ENCODE measurements around the gene SRR. TPM values are rescaled to one million over a fixed set of nuclear protein-coding genes. Genes with fewer than 3 reads are reported as not detected.
"Not testable (repeated sequence)": the region's sequence is repeated elsewhere in the genome, so short reads cannot be mapped to it uniquely, and the experiment has no call there.

SRR gene
- 19.4 and 20.1 TPM in 2 replicates for total RNA-seq
- 13.7 and 14.5 TPM in 2 replicates for polyA plus RNA-seq
- polyA plus RNA-seq (2011; cell fraction: cytosol; rRNA removed): 13.9 and 15.2 TPM in 2 replicates
- polyA plus RNA-seq (2011; cell fraction: nucleus; rRNA removed): 9.1 and 10.9 TPM in 2 replicates
- polyA plus RNA-seq (2012): 20.8 and 22.1 TPM in 2 replicates
- polyA minus RNA-seq: 13.9 and 16.8 TPM in 2 replicates
- 3.7 TPM for polyA minus RNA-seq (2011; cell fraction: cytosol; rRNA and poly(A)+ RNA removed)
- polyA minus RNA-seq (2011; cell fraction: nucleus; rRNA and poly(A)+ RNA removed): 3.6 and 9.3 TPM in 2 replicates
- percentile 60 among the genes with signal in this experiment for Bru-seq, nascent RNA
- percentile 62 among the genes with signal in this experiment for BruChase-seq, experiment 1, labeled RNA remaining after a 6-hour chase
- BruChase-seq, experiment 2, labeled RNA remaining after a 2-hour chase: percentile 54 among the genes with signal in this experiment
- long read RNA-seq, transcript SRR-201 (8 exons, 2,728 nt): major isoform, 50 of 61 reads
- long read RNA-seq, partial matches to known transcripts: 1 of 61 reads
- long read RNA-seq, other reads (novel, unspliced or antisense): 10 of 61 reads

DNA sequence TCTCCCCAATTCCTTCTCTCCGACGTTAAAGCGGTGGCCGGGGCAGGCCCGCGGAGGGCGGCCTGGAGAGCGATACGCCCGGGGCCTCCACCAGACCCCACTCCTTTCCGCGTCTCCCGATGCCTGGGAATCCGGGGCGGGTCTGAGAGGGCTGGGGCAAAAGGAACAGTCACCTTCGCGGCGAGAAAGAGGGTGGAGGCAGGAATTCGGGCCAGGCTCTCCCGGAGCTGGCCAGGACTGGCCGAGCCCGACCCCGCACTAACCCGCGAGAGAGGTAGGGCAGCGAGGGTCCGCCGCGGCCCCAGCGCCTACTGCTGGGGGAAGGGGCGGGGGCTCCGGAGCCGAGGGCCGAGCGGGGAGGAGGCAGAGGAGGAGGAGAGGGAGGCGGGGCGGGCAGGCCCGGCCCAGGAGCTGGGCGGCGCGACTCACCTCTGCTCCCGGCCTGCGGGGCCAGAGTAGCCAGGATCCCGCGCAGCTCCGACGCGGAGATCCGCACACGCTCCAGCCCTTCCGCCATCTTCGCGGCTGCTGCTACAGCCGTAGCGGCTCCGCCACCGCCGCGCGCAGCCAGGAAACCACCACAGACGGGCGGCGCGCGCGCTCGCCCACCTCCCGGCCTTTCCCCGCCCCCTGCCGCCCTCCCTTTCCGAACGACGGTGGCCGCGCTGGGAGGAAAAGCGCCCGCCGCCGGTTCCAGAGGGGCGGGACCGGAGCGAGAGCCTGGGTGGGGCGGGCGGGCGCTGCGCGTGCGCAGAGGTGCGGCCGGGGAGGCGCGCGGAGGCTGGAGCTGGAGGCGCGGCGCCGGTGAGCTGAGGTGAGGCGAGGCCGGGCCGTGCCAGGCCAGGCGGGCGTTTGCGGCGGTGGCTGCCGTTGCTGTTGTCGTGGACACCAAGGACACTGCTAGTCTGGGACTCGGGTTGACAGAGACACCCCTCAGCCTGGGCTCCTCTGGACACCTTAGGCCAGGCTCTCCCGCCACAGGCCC lies at the start of gene SRR, which contains the start of gene SMG6:
TSS of gene SRR (plus strand) at position 747 of the 985 bp plus-strand sequence. CDS start 11,611 bp downstream, outside the sequence.
TSS of gene SMG6 (minus strand) at position 582 of the 985 bp plus-strand sequence. CDS start at position 517, 65 bp downstream.
- no peaks in the 10 kb centered on the region for H4K20me1 ChIP-seq (replicated peaks; ENCODE audit: control insufficient read depth, extremely low read depth, insufficient read depth, low read length)
- dilution Hi-C loops (cut with MboI; ENCODE audit: extremely low pct_ligation_motif_present, low sequenced_read_pairs) (no loop called here), intact Hi-C loops (cut with micrococcal nuclease) (loop anchor here (1.0 to 2.0 kb wide), 2 partner anchors 33 to 49 kb away; partner anchors contain the start of gene TSR1)
- no peak for TF ChIP-seq FOS (IDR thresholded peaks at IDR 0.05; ENCODE audit: borderline replicate concordance, insufficient read depth, low read length)
- TF ChIP-seq POLR2A (IDR thresholded peaks at IDR 0.05; ENCODE audit: low read depth, low read length): peak; percentile 83
- TF ChIP-seq EZH2 (IDR thresholded peaks at IDR 0.05; ENCODE audit: borderline replicate concordance, low read depth, low read length, severe bottlenecking): no peak
- no peak for TF ChIP-seq MYC (IDR thresholded peaks at IDR 0.05; ENCODE audit: low read depth, low read length)
- TF ChIP-seq JUN (IDR thresholded peaks at IDR 0.05; ENCODE audit: borderline replicate concordance, insufficient read depth, insufficient read length, low read depth): no peak
- TF ChIP-seq POLR2AphosphoS5 (IDR thresholded peaks at IDR 0.05; ENCODE audit: insufficient read depth, low read depth, low read length): peak; percentile 85
- TF ChIP-seq, protein P1, sequence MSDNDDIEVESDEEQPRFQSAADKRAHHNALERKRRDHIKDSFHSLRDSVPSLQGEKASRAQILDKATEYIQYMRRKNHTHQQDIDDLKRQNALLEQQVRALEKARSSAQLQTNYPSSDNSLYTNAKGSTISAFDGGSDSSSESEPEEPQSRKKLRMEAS (IDR thresholded peaks at IDR 0.05; ENCODE audit: insufficient read depth, insufficient read length): no peak
- TF ChIP-seq GATA2 (IDR thresholded peaks at IDR 0.05; ENCODE audit: insufficient read depth, insufficient read length, low read depth, low read length): no peak
- TF ChIP-seq, protein P2, sequence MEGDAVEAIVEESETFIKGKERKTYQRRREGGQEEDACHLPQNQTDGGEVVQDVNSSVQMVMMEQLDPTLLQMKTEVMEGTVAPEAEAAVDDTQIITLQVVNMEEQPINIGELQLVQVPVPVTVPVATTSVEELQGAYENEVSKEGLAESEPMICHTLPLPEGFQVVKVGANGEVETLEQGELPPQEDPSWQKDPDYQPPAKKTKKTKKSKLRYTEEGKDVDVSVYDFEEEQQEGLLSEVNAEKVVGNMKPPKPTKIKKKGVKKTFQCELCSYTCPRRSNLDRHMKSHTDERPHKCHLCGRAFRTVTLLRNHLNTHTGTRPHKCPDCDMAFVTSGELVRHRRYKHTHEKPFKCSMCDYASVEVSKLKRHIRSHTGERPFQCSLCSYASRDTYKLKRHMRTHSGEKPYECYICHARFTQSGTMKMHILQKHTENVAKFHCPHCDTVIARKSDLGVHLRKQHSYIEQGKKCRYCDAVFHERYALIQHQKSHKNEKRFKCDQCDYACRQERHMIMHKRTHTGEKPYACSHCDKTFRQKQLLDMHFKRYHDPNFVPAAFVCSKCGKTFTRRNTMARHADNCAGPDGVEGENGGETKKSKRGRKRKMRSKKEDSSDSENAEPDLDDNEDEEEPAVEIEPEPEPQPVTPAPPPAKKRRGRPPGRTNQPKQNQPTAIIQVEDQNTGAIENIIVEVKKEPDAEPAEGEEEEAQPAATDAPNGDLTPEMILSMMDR (IDR thresholded peaks at IDR 0.05; ENCODE audit: extremely low read depth in 1 of 2, insufficient read depth in 1 of 2, low read depth in 1 of 2, low read length in 2 of 2): no peak
- peak within 1 kb of the TSS; percentile 70 to 99 (median 98) for H3K4me3 ChIP-seq (replicated peaks in 1 of 3; ENCODE audit: insufficient read depth in 1 of 3, low read depth in 1 of 3, low read length in 3 of 3)
- DNase-seq (ENCODE audit: low read depth, low spot score) (peak; percentile 88), FAIRE-seq (peak; percentile 84)
- peak within 1 kb of the TSS; percentile 69 for H3K27ac ChIP-seq (ENCODE audit: insufficient read depth, low read depth, low read length)
- CTCF ChIA-PET: interaction anchor here (0.5 to 1.6 kb wide), 4 partner anchors 12 to 113 kb away, joined by 3 to 7 read pairs (median 4); no protein-coding TSS in a partner anchor
- POLR2A ChIA-PET: interaction anchor here (0.6 to 1.1 kb wide), 4 partner anchors 8 to 266 kb away, joined by 3 read pairs; no protein-coding TSS in a partner anchor
- H3K4me1 ChIP-seq (ENCODE audit: control insufficient read depth, extremely low read depth, insufficient read depth, low read length): peaks cover 7% of the 10 kb centered on the region
- peak within 1 kb of the TSS; percentile 95 for H3K9ac ChIP-seq (replicated peaks; ENCODE audit: extremely low read depth, insufficient read depth, low read length)
- H2AFZ ChIP-seq (ENCODE audit: low read depth, low read length): peak within 1 kb of the TSS; percentile 85
- peaks cover 26% of the 10 kb centered on the region for H3K79me2 ChIP-seq (ENCODE audit: control insufficient read depth, insufficient read depth, low read length)
- no TSS peak for BruUV-seq (replicated peaks)
- H3K27me3 ChIP-seq (ENCODE audit: control insufficient read depth in 2 of 2, insufficient read depth in 2 of 2, low read length in 2 of 2): no peaks in the 10 kb centered on the region
- H3K9me1 ChIP-seq (replicated peaks; ENCODE audit: control insufficient read depth, extremely low read depth, insufficient read depth, low read length): no peaks in the 10 kb centered on the region
- no peaks in the 10 kb centered on the region for H3K9me3 ChIP-seq (replicated peaks; ENCODE audit: control insufficient read depth, insufficient read depth, low read length)
- H3K36me3 ChIP-seq (ENCODE audit: control insufficient read depth in 2 of 2, extremely low read depth in 1 of 2, insufficient read depth in 2 of 2, low read length in 2 of 2): peaks cover 0 to 10% of the 10 kb centered on the region in 2 experiments
- H3K4me2 ChIP-seq (ENCODE audit: insufficient read depth, low read length): peak within 1 kb of the TSS; percentile 99

- H3K27me3 ChIP-seq (ENCODE audit: control insufficient read depth in 2 of 2, insufficient read depth in 2 of 2, low read length in 2 of 2); H3K9me3 ChIP-seq (replicated peaks; ENCODE audit: control insufficient read depth, insufficient read depth, low read length); H3K9me1 ChIP-seq (replicated peaks; ENCODE audit: control insufficient read depth, extremely low read depth, insufficient read depth, low read length); H4K20me1 ChIP-seq (replicated peaks; ENCODE audit: control insufficient read depth, extremely low read depth, insufficient read depth, low read length); POLR2A ChIA-PET; H3K79me2 ChIP-seq (ENCODE audit: control insufficient read depth, insufficient read depth, low read length); FAIRE-seq; H3K4me2 ChIP-seq (ENCODE audit: insufficient read depth, low read length); BruUV-seq (replicated peaks); H2AFZ ChIP-seq (ENCODE audit: low read depth, low read length); H3K9ac ChIP-seq (replicated peaks; ENCODE audit: extremely low read depth, insufficient read depth, low read length); H3K4me3 ChIP-seq (replicated peaks in 1 of 3; ENCODE audit: insufficient read depth in 1 of 3, low read depth in 1 of 3, low read length in 3 of 3); dilution Hi-C loops (cut with MboI; ENCODE audit: extremely low pct_ligation_motif_present, low sequenced_read_pairs); H3K4me1 ChIP-seq (ENCODE audit: control insufficient read depth, extremely low read depth, insufficient read depth, low read length); H3K36me3 ChIP-seq (ENCODE audit: control insufficient read depth in 2 of 2, extremely low read depth in 1 of 2, insufficient read depth in 2 of 2, low read length in 2 of 2); DNase-seq (ENCODE audit: low read depth, low spot score); H3K27ac ChIP-seq (ENCODE audit: insufficient read depth, low read depth, low read length); intact Hi-C loops (cut with micrococcal nuclease): not testable (repeated sequence)
- CTCF ChIA-PET: interaction anchor here (1.0 to 1.7 kb wide), 3 partner anchors 21 to 157 kb away, joined by 3 to 5 read pairs (median 4); no protein-coding TSS in a partner anchor
Observed at GRCh38 chr17:2258830-2259229, 44.9 kb upstream of the SRR start.

Measured in endothelial cell of umbilical vein (primary cell).